IMR-90 (cell line): ENCODE results near the gene CD101. TPM values are rescaled to one million over a fixed set of nuclear protein-coding genes. Genes with fewer than 3 reads are reported as not detected.

Source experiments
- ATAC-seq: fragments of 200-7000 bp; cut with Tn5 transposase; 2 replicates; pipeline ENCODE4 v1.9.1; 2020; ENCODE audit warnings: low read depth, mild to moderate bottlenecking, moderate library complexity
- BruUV-seq: library from RNA; stranded (reverse); fragments of 400-500 nt; replicated peaks from 2 replicates; lab custom pipeline; 2021; lab: Mats Ljungman, UMichigan
- CTCF ChIA-PET: fragments of 300-600 bp; formaldehyde crosslinking; extraction: SDS; loops from one replicate; lab custom pipeline; 2021; ENCODE audit warnings: antibody characterized with exemption; lab: Yijun Ruan, JAX
- POLR2A ChIA-PET: fragments of 300-600 bp; sonication (Branson Sonifier 250); formaldehyde crosslinking; loops from one replicate; lab custom pipeline; 2022; ENCODE audit warnings: antibody characterized with exemption; ENCODE audit not compliant: unreplicated experiment; lab: Charles Lee
- DNase-seq: peaks from one replicate; pipeline ENCODE4 v3.0.0; 2013
- H2AFZ ChIP-seq: replicated peaks from 2 replicates; pipeline ENCODE3; 2013; ENCODE audit warnings: low read length, mild to moderate bottlenecking; ENCODE audit not compliant: poor library complexity
- H2AK5ac ChIP-seq: 2 replicates; pipeline ENCODE4 v1.6.1; 2013; ENCODE audit warnings: low read depth, low read length, inconsistent platforms
- H2AK9ac ChIP-seq: replicated peaks from 2 replicates; pipeline ENCODE3; 2013; ENCODE audit warnings: mild to moderate bottlenecking, low read depth, low read length, moderate library complexity; ENCODE audit not compliant: poor library complexity
- H2BK120ac ChIP-seq: 2 replicates; pipeline ENCODE4 v1.6.1; 2013; ENCODE audit warnings: low read depth, low read length, inconsistent platforms
- H2BK15ac ChIP-seq: 3 replicates; pipeline ENCODE4 v1.6.1; 2013; ENCODE audit warnings: low read depth, low read length, inconsistent platforms
- H2BK20ac ChIP-seq: 2 replicates; pipeline ENCODE4 v1.6.1; 2013; ENCODE audit warnings: low read depth, mild to moderate bottlenecking, inconsistent platforms, low read length, moderate library complexity
- H2BK5ac ChIP-seq: 2 replicates; pipeline ENCODE4 v1.6.1; 2013; ENCODE audit warnings: mild to moderate bottlenecking, low read depth, low read length, inconsistent platforms; ENCODE audit not compliant: poor library complexity, severe bottlenecking
- H3K14ac ChIP-seq: replicated peaks from 2 replicates; pipeline ENCODE4 v1.6.1; 2013; ENCODE audit warnings: low read depth, low read length, inconsistent platforms
- H3K18ac ChIP-seq: 2 replicates; pipeline ENCODE4 v1.6.1; 2013; ENCODE audit warnings: low read depth, low read length, control low read depth
- H3K23ac ChIP-seq: 2 replicates; pipeline ENCODE4 v1.6.1; 2013; ENCODE audit warnings: low read depth, low read length, inconsistent platforms
- H3K27ac ChIP-seq: 2 replicates; pipeline ENCODE4 v1.5.1; 2013; ENCODE audit warnings: mild to moderate bottlenecking, control low read depth, low read length; ENCODE audit not compliant: insufficient read depth
- H3K27me3 ChIP-seq: 2 replicates; pipeline ENCODE4 v1.6.1; 2013; ENCODE audit warnings: low read length; ENCODE audit not compliant: control insufficient read depth, insufficient read depth
- H3K36me3 ChIP-seq: 2 replicates; pipeline ENCODE4 v1.6.1; 2013; ENCODE audit warnings: low read length, mixed read lengths; ENCODE audit not compliant: control insufficient read depth, insufficient read depth
- H3K4ac ChIP-seq: 2 replicates; pipeline ENCODE4 v1.6.1; 2013; ENCODE audit warnings: low read depth, low read length, inconsistent platforms
- H3K4me1 ChIP-seq: 2 replicates; pipeline ENCODE4 v1.6.1; 2013; ENCODE audit warnings: low read length, mixed read lengths; ENCODE audit not compliant: control insufficient read depth, insufficient read depth
- H3K4me2 ChIP-seq: 2 replicates; pipeline ENCODE4 v1.6.1; 2013; ENCODE audit warnings: low read depth, mild to moderate bottlenecking, control low read depth, low read length, moderate library complexity
- H3K4me3 ChIP-seq: 2 replicates; pipeline ENCODE4 v1.5.1; 2013; ENCODE audit warnings: low read depth, mild to moderate bottlenecking, control low read depth, low read length, moderate library complexity; ENCODE audit not compliant: insufficient read depth
- H3K56ac ChIP-seq: 2 replicates; pipeline ENCODE4 v1.6.1; 2013; ENCODE audit warnings: low read length, inconsistent platforms; ENCODE audit not compliant: insufficient read depth; ENCODE audit errors: extremely low read depth
- H3K79me1 ChIP-seq, 2 experiments: 2 replicates each; pipeline ENCODE4 v1.6.1; 2013; ENCODE audit warnings: low read length in 2 of 2, inconsistent platforms in 1 of 2, low read depth in 1 of 2
- H3K9ac ChIP-seq: 2 replicates; pipeline ENCODE4 v1.6.1; 2013; ENCODE audit warnings: low read depth, low read length, control low read depth
- H3K9me1 ChIP-seq: 2 replicates; pipeline ENCODE4 v1.6.1; 2013; ENCODE audit warnings: low read length, inconsistent platforms; ENCODE audit not compliant: insufficient read depth
- H3K9me3 ChIP-seq: 2 replicates; pipeline ENCODE4 v1.6.1; 2013; ENCODE audit warnings: low read length; ENCODE audit not compliant: control insufficient read depth, insufficient read depth
- H4K20me1 ChIP-seq: 2 replicates; pipeline ENCODE4 v1.6.1; 2013; ENCODE audit warnings: low read length, inconsistent platforms; ENCODE audit not compliant: insufficient read depth
- H4K5ac ChIP-seq: 2 replicates; pipeline ENCODE4 v1.6.1; 2013; ENCODE audit warnings: mild to moderate bottlenecking, low read depth, low read length, control low read depth
- H4K8ac ChIP-seq, 2 experiments: 2 replicates each; pipeline ENCODE4 v1.6.1; 2013; ENCODE audit warnings: low read depth in 2 of 2, low read length in 2 of 2, control low read depth in 1 of 2, inconsistent platforms in 1 of 2
- H4K91ac ChIP-seq: 2 replicates; pipeline ENCODE4 v1.6.1; 2013; ENCODE audit warnings: low read depth, low read length, inconsistent platforms; ENCODE audit not compliant: insufficient read depth
- BHLHE40 ChIP-seq: fragments of 150-350 bp; IDR thresholded peaks from 2 replicates; pipeline ENCODE4 v1.6.1; 2016; ENCODE audit warnings: mild to moderate bottlenecking, low read depth, low read length
- CEBPB ChIP-seq: IDR thresholded peaks from 2 replicates; pipeline ENCODE4 v1.6.1; 2012; ENCODE audit warnings: low read depth, low read length, improper control_type of control experiment
- CHD1 ChIP-seq: IDR thresholded peaks from 2 replicates; pipeline ENCODE4 v1.6.1; 2012; ENCODE audit warnings: low read depth, low read length, improper control_type of control experiment
- CTCF ChIP-seq: conservative IDR thresholded peaks from 2 replicates; pipeline ENCODE4 v1.5.1; 2012; ENCODE audit warnings: mild to moderate bottlenecking, low read depth, low read length, improper control_type of control experiment
- ELK1 ChIP-seq: fragments of 150-350 bp; IDR thresholded peaks from 2 replicates; pipeline ENCODE4 v1.6.1; 2016; ENCODE audit warnings: low read depth, mild to moderate bottlenecking, low read length, moderate library complexity, borderline replicate concordance
- FOS ChIP-seq: fragments of 150-350 bp; IDR thresholded peaks from 2 replicates; pipeline ENCODE4 v1.6.1; 2016; ENCODE audit warnings: low read depth, low read length
- MAFK ChIP-seq: IDR thresholded peaks from 2 replicates; pipeline ENCODE4 v1.6.1; 2012; ENCODE audit warnings: low read depth, low read length, improper control_type of control experiment
- MAZ ChIP-seq: IDR thresholded peaks from 2 replicates; pipeline ENCODE4 v1.6.1; 2012; ENCODE audit warnings: low read depth, mild to moderate bottlenecking, low read length, improper control_type of control experiment, moderate library complexity, borderline replicate concordance
- MXI1 ChIP-seq: IDR thresholded peaks from 2 replicates; pipeline ENCODE4 v1.6.1; 2012; ENCODE audit warnings: low read depth, mild to moderate bottlenecking, low read length, moderate library complexity, borderline replicate concordance
- NFE2L2 ChIP-seq: fragments of 150-350 bp; IDR thresholded peaks from 2 replicates; pipeline ENCODE4 v1.6.1; 2016; ENCODE audit warnings: low read depth, mild to moderate bottlenecking, low read length
- POLR2A ChIP-seq: IDR thresholded peaks from 2 replicates; pipeline ENCODE4 v1.6.1; 2012; ENCODE audit warnings: mild to moderate bottlenecking, low read depth, low read length
- RAD21 ChIP-seq: IDR thresholded peaks from 2 replicates; pipeline ENCODE4 v1.6.1; 2012; ENCODE audit warnings: low read length, improper control_type of control experiment
- RCOR1 ChIP-seq: IDR thresholded peaks from 2 replicates; pipeline ENCODE4 v1.6.1; 2012; ENCODE audit warnings: mild to moderate bottlenecking, low read length, improper control_type of control experiment; ENCODE audit not compliant: insufficient replicate concordance
- RFX5 ChIP-seq: IDR thresholded peaks from 2 replicates; pipeline ENCODE4 v1.8.0; 2012; ENCODE audit warnings: low read depth, mild to moderate bottlenecking, low read length, moderate library complexity
- SMC3 ChIP-seq: fragments of 150-350 bp; IDR thresholded peaks from 2 replicates; pipeline ENCODE4 v1.6.1; 2016; ENCODE audit warnings: low read depth, mild to moderate bottlenecking, antibody characterized with exemption, low read length, moderate library complexity
- WGBS, 2 experiments: methylation state at CpG; one replicate each; pipeline versions ENCODE4 v1.1.5 to v1.1.7; 2013; ENCODE audit warnings: missing lambda C conversion rate in 2 of 2; ENCODE audit not compliant: insufficient read length in 1 of 2; ENCODE audit errors: extremely low coverage in 2 of 2; 5-methylcytosine and 5-hydroxymethylcytosine counted together
- dilution Hi-C: fragments of 300-500 bp; cut with HindIII; formaldehyde crosslinking; loops from one replicate; pipeline ENCODE4 v1.14.3; 2018; ENCODE audit warnings: low sequenced_read_pairs; ENCODE audit not compliant: unreplicated experiment
- in situ Hi-C: fragments of 300-500 bp; cut with MboI; formaldehyde crosslinking; loops from 3 replicates; pipeline ENCODE4 v1.14.3; 2019; ENCODE audit warnings: low sequenced_read_pairs, inconsistent platforms, mixed read lengths
- intact Hi-C: fragments of 100-400 bp; cut with micrococcal nuclease; formaldehyde crosslinking; loops from 2 replicates; pipeline ENCODE4 v1.10.0; 2022
- polyA plus RNA-seq, 3 experiments: library from polyadenylated mRNA; depleted of rRNA; stranded (reverse); fragments of >200 nt; gene quantifications; 2 replicates each; pipeline ENCODE4 v1.2.3, GENCODE V29; 2012; ENCODE audit warnings: low replicate concordance in 1 of 3
- total RNA-seq: library from RNA; depleted of rRNA; stranded (reverse); fragments of >200 nt; gene quantifications from 2 replicates; pipeline ENCODE4 v1.2.3, GENCODE V29; 2012

Gene CD101
- total and polyA plus RNA-seq, 2 of the 4 experiments (the other 2 are of a cell fraction): not detected

- ChIA-PET CTCF (no interaction called here), POLR2A (no interaction called here)
- Histone ChIP-seq H3K79me1 (no peaks in the 10 kb centered on the region), H3K56ac (no peak overlapping the region), H2AK9ac (no peak overlapping the region), H2BK5ac (no peak overlapping the region), H3K27me3 (no peaks in the 10 kb centered on the region), H3K23ac (no peak overlapping the region), H2BK20ac (no peak overlapping the region), H4K20me1 (no peaks in the 10 kb centered on the region), H3K36me3 (no peaks in the 10 kb centered on the region), H3K27ac (no peak overlapping the region), H2AK5ac (no peak overlapping the region), H2AFZ (no peak overlapping the region), H4K8ac (no peak overlapping the region), H3K18ac (no peak overlapping the region), H4K91ac (no peak overlapping the region), H2BK15ac (no peak overlapping the region), H2BK120ac (no peak overlapping the region), H3K4ac (no peak overlapping the region), H3K9me3 (no peaks in the 10 kb centered on the region), H3K4me2 (no peak overlapping the region), H3K4me3 (no peak overlapping the region), H3K9me1 (no peaks in the 10 kb centered on the region), H3K9ac (no peak overlapping the region), H3K14ac (no peak overlapping the region), H3K4me1 (no peaks in the 10 kb centered on the region), H4K5ac (no peak overlapping the region)
- WGBS, 2 experiments: no CpG with 5 or more reads among the region's 2 CpGs
- no peak for ATAC-seq
- dilution Hi-C loops: no loop called here
- intact Hi-C loops: no loop called here
- BruUV-seq: no TSS peak
- in situ Hi-C loops: no loop called here
- TF ChIP-seq RCOR1 (no peak), POLR2A (no peak), CHD1 (no peak), CTCF (no peak), MAFK (no peak), RAD21 (no peak), NFE2L2 (no peak), SMC3 (no peak), CEBPB (no peak), RFX5 (no peak), MAZ (no peak), MXI1 (no peak), BHLHE40 (no peak), FOS (no peak), ELK1 (no peak)
- DNase-seq: no peak
Observed at GRCh38 chr1:116994411-116994810, 7.1 kb upstream of the CD101 start.
